ENCODE results near the gene PXMP4.
A peak's percentile ranks its signal among the peaks of the same experiment; 100 is the strongest.

Gene PXMP4

DNA sequence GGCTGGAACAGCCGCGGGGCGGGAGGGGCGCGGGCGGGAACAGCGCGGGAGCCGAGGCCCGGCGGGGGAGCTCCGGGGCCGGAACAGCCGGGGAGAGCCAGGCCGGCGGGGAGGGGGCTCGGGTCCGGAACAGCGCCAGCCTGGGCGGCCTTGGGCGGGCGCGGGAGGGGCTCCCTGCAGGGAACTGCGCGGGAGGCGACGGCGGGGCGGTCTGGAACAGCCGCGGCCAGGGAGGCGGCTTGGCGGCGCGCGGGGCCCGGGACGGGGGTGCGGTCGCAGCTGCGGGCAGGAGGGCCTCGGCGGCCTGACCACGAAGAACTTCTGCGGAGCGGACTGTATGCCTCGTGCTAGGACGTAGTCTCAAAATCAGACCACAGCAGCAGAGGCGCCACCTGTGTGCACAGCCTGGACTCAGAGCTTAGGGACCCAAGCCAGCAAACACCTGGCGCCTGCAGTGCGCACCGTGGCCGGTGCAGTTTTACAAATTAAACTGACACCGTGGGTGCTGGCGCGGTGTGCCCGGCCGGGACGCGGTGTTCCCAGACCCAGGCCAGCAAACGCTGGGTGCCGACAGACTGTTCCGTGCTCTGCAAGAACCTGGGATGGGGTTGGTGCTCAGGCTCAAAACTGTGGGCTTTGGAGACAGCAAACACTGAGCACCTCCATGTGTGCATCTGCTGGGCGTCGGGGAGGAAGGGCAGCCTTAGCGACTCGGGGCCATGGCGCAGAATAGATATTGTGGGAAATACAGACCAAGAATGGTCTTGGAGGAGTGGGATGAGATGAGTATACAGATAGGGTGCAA is 12.3 kb upstream of the PXMP4 start (continued):
- TF ChIP-seq, protein P1, sequence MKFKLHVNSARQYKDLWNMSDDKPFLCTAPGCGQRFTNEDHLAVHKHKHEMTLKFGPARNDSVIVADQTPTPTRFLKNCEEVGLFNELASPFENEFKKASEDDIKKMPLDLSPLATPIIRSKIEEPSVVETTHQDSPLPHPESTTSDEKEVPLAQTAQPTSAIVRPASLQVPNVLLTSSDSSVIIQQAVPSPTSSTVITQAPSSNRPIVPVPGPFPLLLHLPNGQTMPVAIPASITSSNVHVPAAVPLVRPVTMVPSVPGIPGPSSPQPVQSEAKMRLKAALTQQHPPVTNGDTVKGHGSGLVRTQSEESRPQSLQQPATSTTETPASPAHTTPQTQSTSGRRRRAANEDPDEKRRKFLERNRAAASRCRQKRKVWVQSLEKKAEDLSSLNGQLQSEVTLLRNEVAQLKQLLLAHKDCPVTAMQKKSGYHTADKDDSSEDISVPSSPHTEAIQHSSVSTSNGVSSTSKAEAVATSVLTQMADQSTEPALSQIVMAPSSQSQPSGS (tag by site-specific recombination; IDR thresholded peaks at IDR 0.05; ENCODE audit: low read depth) = no peak
- TF ChIP-seq ZNF610 (tag by site-specific recombination; IDR thresholded peaks at IDR 0.05; ENCODE audit: borderline replicate concordance) (no peak), ZNF404 (tag by site-specific recombination; IDR thresholded peaks at IDR 0.05) (no peak), ZNF138 (tag by site-specific recombination; IDR thresholded peaks at IDR 0.05; ENCODE audit: borderline replicate concordance) (no peak), ZNF768 (tag by site-specific recombination; IDR thresholded peaks at IDR 0.05) (no peak), ZNF433 (tag by site-specific recombination; IDR thresholded peaks at IDR 0.05; ENCODE audit: low read depth) (no peak), ZNF132 (tag by site-specific recombination; IDR thresholded peaks at IDR 0.05; ENCODE audit: borderline replicate concordance) (no peak), ZNF274 (IDR thresholded peaks at IDR 0.05; ENCODE audit: low read length) (no peak), ZNF274 (tag by site-specific recombination; IDR thresholded peaks at IDR 0.05; ENCODE audit: borderline replicate concordance) (no peak), TCF7L2 (IDR thresholded peaks at IDR 0.05; ENCODE audit: borderline replicate concordance, low read depth, low read length) (no peak), ZXDB (tag by site-specific recombination; IDR thresholded peaks at IDR 0.05) (no peak; the same call in 1 of the 2 replicates), ZNF600 (tag by site-specific recombination; IDR thresholded peaks at IDR 0.05) (peak; percentile 77), TRIM28 (IDR thresholded peaks at IDR 0.05; ENCODE audit: borderline replicate concordance, low read length) (no peak), ZNF701 (tag by site-specific recombination; IDR thresholded peaks at IDR 0.05) (no peak)
- TF ChIP-seq, protein P2, sequence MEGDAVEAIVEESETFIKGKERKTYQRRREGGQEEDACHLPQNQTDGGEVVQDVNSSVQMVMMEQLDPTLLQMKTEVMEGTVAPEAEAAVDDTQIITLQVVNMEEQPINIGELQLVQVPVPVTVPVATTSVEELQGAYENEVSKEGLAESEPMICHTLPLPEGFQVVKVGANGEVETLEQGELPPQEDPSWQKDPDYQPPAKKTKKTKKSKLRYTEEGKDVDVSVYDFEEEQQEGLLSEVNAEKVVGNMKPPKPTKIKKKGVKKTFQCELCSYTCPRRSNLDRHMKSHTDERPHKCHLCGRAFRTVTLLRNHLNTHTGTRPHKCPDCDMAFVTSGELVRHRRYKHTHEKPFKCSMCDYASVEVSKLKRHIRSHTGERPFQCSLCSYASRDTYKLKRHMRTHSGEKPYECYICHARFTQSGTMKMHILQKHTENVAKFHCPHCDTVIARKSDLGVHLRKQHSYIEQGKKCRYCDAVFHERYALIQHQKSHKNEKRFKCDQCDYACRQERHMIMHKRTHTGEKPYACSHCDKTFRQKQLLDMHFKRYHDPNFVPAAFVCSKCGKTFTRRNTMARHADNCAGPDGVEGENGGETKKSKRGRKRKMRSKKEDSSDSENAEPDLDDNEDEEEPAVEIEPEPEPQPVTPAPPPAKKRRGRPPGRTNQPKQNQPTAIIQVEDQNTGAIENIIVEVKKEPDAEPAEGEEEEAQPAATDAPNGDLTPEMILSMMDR (tag by site-specific recombination; IDR thresholded peaks at IDR 0.05) = peak; percentile 64
- TF ChIP-seq, protein P3, sequence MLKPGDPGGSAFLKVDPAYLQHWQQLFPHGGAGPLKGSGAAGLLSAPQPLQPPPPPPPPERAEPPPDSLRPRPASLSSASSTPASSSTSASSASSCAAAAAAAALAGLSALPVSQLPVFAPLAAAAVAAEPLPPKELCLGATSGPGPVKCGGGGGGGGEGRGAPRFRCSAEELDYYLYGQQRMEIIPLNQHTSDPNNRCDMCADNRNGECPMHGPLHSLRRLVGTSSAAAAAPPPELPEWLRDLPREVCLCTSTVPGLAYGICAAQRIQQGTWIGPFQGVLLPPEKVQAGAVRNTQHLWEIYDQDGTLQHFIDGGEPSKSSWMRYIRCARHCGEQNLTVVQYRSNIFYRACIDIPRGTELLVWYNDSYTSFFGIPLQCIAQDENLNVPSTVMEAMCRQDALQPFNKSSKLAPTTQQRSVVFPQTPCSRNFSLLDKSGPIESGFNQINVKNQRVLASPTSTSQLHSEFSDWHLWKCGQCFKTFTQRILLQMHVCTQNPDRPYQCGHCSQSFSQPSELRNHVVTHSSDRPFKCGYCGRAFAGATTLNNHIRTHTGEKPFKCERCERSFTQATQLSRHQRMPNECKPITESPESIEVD (tag by site-specific recombination; IDR thresholded peaks at IDR 0.05) = no peak
- TF ChIP-seq, protein P4, sequence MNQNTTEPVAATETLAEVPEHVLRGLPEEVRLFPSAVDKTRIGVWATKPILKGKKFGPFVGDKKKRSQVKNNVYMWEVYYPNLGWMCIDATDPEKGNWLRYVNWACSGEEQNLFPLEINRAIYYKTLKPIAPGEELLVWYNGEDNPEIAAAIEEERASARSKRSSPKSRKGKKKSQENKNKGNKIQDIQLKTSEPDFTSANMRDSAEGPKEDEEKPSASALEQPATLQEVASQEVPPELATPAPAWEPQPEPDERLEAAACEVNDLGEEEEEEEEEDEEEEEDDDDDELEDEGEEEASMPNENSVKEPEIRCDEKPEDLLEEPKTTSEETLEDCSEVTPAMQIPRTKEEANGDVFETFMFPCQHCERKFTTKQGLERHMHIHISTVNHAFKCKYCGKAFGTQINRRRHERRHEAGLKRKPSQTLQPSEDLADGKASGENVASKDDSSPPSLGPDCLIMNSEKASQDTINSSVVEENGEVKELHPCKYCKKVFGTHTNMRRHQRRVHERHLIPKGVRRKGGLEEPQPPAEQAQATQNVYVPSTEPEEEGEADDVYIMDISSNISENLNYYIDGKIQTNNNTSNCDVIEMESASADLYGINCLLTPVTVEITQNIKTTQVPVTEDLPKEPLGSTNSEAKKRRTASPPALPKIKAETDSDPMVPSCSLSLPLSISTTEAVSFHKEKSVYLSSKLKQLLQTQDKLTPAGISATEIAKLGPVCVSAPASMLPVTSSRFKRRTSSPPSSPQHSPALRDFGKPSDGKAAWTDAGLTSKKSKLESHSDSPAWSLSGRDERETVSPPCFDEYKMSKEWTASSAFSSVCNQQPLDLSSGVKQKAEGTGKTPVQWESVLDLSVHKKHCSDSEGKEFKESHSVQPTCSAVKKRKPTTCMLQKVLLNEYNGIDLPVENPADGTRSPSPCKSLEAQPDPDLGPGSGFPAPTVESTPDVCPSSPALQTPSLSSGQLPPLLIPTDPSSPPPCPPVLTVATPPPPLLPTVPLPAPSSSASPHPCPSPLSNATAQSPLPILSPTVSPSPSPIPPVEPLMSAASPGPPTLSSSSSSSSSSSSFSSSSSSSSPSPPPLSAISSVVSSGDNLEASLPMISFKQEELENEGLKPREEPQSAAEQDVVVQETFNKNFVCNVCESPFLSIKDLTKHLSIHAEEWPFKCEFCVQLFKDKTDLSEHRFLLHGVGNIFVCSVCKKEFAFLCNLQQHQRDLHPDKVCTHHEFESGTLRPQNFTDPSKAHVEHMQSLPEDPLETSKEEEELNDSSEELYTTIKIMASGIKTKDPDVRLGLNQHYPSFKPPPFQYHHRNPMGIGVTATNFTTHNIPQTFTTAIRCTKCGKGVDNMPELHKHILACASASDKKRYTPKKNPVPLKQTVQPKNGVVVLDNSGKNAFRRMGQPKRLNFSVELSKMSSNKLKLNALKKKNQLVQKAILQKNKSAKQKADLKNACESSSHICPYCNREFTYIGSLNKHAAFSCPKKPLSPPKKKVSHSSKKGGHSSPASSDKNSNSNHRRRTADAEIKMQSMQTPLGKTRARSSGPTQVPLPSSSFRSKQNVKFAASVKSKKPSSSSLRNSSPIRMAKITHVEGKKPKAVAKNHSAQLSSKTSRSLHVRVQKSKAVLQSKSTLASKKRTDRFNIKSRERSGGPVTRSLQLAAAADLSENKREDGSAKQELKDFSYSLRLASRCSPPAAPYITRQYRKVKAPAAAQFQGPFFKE (tag by site-specific recombination; IDR thresholded peaks at IDR 0.05; ENCODE audit: borderline replicate concordance) = no peak
- TF ChIP-seq, protein P5, sequence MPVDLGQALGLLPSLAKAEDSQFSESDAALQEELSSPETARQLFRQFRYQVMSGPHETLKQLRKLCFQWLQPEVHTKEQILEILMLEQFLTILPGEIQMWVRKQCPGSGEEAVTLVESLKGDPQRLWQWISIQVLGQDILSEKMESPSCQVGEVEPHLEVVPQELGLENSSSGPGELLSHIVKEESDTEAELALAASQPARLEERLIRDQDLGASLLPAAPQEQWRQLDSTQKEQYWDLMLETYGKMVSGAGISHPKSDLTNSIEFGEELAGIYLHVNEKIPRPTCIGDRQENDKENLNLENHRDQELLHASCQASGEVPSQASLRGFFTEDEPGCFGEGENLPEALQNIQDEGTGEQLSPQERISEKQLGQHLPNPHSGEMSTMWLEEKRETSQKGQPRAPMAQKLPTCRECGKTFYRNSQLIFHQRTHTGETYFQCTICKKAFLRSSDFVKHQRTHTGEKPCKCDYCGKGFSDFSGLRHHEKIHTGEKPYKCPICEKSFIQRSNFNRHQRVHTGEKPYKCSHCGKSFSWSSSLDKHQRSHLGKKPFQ (tag by site-specific recombination; IDR thresholded peaks at IDR 0.05) = no peak
- TF ChIP-seq, protein P6, sequence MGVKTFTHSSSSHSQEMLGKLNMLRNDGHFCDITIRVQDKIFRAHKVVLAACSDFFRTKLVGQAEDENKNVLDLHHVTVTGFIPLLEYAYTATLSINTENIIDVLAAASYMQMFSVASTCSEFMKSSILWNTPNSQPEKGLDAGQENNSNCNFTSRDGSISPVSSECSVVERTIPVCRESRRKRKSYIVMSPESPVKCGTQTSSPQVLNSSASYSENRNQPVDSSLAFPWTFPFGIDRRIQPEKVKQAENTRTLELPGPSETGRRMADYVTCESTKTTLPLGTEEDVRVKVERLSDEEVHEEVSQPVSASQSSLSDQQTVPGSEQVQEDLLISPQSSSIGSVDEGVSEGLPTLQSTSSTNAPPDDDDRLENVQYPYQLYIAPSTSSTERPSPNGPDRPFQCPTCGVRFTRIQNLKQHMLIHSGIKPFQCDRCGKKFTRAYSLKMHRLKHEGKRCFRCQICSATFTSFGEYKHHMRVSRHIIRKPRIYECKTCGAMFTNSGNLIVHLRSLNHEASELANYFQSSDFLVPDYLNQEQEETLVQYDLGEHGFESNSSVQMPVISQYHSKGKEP (tag by site-specific recombination; IDR thresholded peaks at IDR 0.05) = peak; percentile 35; the same call in 1 of the 2 replicates
- TF ChIP-seq, protein P7, sequence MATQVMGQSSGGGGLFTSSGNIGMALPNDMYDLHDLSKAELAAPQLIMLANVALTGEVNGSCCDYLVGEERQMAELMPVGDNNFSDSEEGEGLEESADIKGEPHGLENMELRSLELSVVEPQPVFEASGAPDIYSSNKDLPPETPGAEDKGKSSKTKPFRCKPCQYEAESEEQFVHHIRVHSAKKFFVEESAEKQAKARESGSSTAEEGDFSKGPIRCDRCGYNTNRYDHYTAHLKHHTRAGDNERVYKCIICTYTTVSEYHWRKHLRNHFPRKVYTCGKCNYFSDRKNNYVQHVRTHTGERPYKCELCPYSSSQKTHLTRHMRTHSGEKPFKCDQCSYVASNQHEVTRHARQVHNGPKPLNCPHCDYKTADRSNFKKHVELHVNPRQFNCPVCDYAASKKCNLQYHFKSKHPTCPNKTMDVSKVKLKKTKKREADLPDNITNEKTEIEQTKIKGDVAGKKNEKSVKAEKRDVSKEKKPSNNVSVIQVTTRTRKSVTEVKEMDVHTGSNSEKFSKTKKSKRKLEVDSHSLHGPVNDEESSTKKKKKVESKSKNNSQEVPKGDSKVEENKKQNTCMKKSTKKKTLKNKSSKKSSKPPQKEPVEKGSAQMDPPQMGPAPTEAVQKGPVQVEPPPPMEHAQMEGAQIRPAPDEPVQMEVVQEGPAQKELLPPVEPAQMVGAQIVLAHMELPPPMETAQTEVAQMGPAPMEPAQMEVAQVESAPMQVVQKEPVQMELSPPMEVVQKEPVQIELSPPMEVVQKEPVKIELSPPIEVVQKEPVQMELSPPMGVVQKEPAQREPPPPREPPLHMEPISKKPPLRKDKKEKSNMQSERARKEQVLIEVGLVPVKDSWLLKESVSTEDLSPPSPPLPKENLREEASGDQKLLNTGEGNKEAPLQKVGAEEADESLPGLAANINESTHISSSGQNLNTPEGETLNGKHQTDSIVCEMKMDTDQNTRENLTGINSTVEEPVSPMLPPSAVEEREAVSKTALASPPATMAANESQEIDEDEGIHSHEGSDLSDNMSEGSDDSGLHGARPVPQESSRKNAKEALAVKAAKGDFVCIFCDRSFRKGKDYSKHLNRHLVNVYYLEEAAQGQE (tag by site-specific recombination; IDR thresholded peaks at IDR 0.05) = no peak

All from HEK293 (cell line).